A549 treated with AZD9567 at 1 μM for 4 hours (cell line): ENCODE measurements around the gene DCP1A. TPM values are rescaled to one million over a fixed set of nuclear protein-coding genes. Genes with fewer than 3 reads are reported as not detected.

Experiments used
- total RNA-seq: library from RNA; stranded (reverse); fragments of 200-300 nt; extraction: Qiagen RNA extraction; gene quantifications from 5 replicates; pipeline ENCODE4 v1.2.3, GENCODE V29; 2022; ENCODE audit not compliant: insufficient read depth

DCP1A gene
- total RNA-seq, result 6.3 to 8.1 TPM (median 7.4 TPM) in 5 replicates

GRCh38 chr3:53347261-53348064 lies at the start of gene DCP1A:
Gene DCP1A, minus strand, starts transcription at chr3:53347543. Its CDS starts 26 bp downstream, at chr3:53347517.

GRCh38 chr3:53255775-53256703 lies 91.3 kb downstream of the DCP1A start, which contains the start of gene TKT:
Gene TKT, minus strand, starts transcription at chr3:53256022. Its CDS starts 80 bp downstream, at chr3:53255942.

Other genes with a start within 250 kb of the DCP1A start
- 27.6 to 36.4 TPM (median 29.4 TPM) in 5 replicates for gene RFT1, start 217.1 kb downstream of the DCP1A start, total RNA-seq
- gene PRKCD, start 186.3 kb downstream of the DCP1A start, total RNA-seq, result 27.6 to 41.7 TPM (median 39.2 TPM) in 5 replicates
- gene TKT, start 91.5 kb downstream of the DCP1A start, total RNA-seq, result 1,539 to 2,027 TPM (median 1,948 TPM) in 5 replicates
- gene CACNA1D, start 147.1 kb upstream of the DCP1A start, total RNA-seq, result 0.55 to 0.89 TPM (median 0.67 TPM) in 5 replicates